ENCODE data around the gene CTDSPL2.
"Not testable (repeated sequence)": the region's sequence is repeated elsewhere in the genome, so short reads cannot be mapped to it uniquely, and the experiment has no call there.

Gene CTDSPL2

GRCh38 chr15:44426975-44427755, at the start of gene CTDSPL2:
Gene CTDSPL2 (plus strand): TSS chr15:44427629. CDS start chr15:44459015, 31,386 bp downstream.
- peak; percentile 81 to 100 (median 95) for DNase-seq

- DNase-seq = no peak
These were observed 46.2 kb upstream of the CTDSPL2 start for GRCh38 chr15:44381236-44381635.

- DNase-seq = no peak
These were observed 42.0 kb upstream of the CTDSPL2 start for GRCh38 chr15:44385344-44385942.

- no peak for DNase-seq
These were observed 33.4 kb upstream of the CTDSPL2 start for GRCh38 chr15:44394062-44394461.

- no peak for DNase-seq
These were observed 32.9 kb upstream of the CTDSPL2 start for GRCh38 chr15:44394562-44394961.

- no peak for DNase-seq
These were observed 29.6 kb upstream of the CTDSPL2 start for GRCh38 chr15:44397869-44398268.

- DNase-seq = no peak
These were observed 13.4 kb upstream of the CTDSPL2 start for GRCh38 chr15:44414001-44414400.

- peak in 2 of 51 donors; percentile 63 to 70 for DNase-seq
These were observed 611 bp downstream of the CTDSPL2 start for GRCh38 chr15:44427756-44428724.

GRCh38 chr15:44435893-44436667, 8.7 kb downstream of the CTDSPL2 start:
- no peak for DNase-seq

GRCh38 chr15:44438402-44438801, 11.0 kb downstream of the CTDSPL2 start:
- DNase-seq = no peak

- no peak for DNase-seq
These were observed 13.7 kb downstream of the CTDSPL2 start for GRCh38 chr15:44441095-44441501.

- no peak for DNase-seq
These were observed 16.1 kb downstream of the CTDSPL2 start for GRCh38 chr15:44443515-44443914.

GRCh38 chr15:44447772-44448376, 20.4 kb downstream of the CTDSPL2 start:
- no peak for DNase-seq

- no peak for DNase-seq
These were observed 22.7 kb downstream of the CTDSPL2 start for GRCh38 chr15:44450172-44450571.

- not testable (repeated sequence) for DNase-seq
These were observed 26.3 kb downstream of the CTDSPL2 start for GRCh38 chr15:44453578-44454283.

- no peak for DNase-seq
These were observed 31.0 kb downstream of the CTDSPL2 start for GRCh38 chr15:44458429-44458828.

GRCh38 chr15:44468709-44469385, 41.4 kb downstream of the CTDSPL2 start:
- DNase-seq = no peak

- no peak for DNase-seq
These were observed 44.5 kb downstream of the CTDSPL2 start for GRCh38 chr15:44471885-44472455.

- no peak for DNase-seq
These were observed 51.9 kb downstream of the CTDSPL2 start for GRCh38 chr15:44479343-44479742.
